HG03439 (cell line): ENCODE results near the gene LATS2.

Experiments
- ATAC-seq: cut with Tn5 transposase; IDR thresholded peaks from one replicate; pipeline ENCODE4 v1.9.1; 2021; ENCODE audit warnings: mild to moderate bottlenecking, moderate library complexity; ENCODE audit not compliant: unreplicated experiment

Gene LATS2

DNA sequence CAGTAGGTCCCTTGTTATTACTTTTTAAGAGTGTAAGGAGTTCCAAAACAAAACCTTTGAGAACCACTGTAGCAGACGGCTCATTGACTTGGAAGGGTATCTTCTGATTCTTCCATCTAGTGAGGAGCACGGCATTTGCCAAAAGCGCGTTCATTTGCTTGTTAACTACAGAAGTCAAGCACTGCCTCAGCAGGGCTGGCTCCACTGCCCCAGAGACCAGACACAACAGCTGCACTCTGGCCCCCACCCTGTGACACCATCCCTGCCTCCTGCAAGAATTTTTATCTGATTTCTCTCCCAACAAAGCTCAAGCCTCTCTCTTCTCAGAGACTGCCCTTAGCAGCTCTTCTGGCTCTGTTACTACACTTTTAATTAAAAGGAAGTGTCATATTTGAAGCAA is 138.1 kb downstream of the LATS2 start:
- ATAC-seq, result no peak
